Measurements from ENCODE around the gene STK32B.

STK32B gene

GRCh38 chr4:5067908-5068307, 16.6 kb downstream of the STK32B start:
- no peak for DNase-seq (ENCODE audit: low spot score)

GRCh38 chr4:5069901-5070300, 18.6 kb downstream of the STK32B start:
- no peak for DNase-seq (ENCODE audit: low spot score)

- no peak for DNase-seq (ENCODE audit: low spot score)
Observed at GRCh38 chr4:5072948-5073347, 21.7 kb downstream of the STK32B start.

GRCh38 chr4:5078009-5078408, 26.7 kb downstream of the STK32B start:
- DNase-seq (ENCODE audit: low spot score), result no peak

DNA sequence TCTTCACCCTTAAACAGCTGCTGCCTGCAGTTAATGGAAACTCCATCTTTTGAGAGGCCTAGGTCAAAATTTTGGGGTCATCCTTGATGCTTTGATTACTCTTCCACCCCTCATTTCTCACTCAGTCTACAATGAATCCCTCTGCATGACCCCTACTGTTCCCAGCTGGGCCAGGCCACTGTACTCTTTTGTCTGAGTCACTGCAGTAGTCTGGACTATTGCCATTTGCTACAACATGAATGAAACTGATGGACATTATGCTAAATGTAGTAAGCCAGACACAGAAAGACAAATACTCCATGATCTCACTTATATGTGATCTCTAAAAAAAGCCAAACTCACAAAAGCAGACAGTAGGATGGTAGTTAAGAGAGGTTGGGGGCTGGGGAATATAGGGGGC, 28.3 kb downstream of the STK32B start:
- peak; percentile 6 for DNase-seq (ENCODE audit: low spot score)

- no peak for DNase-seq (ENCODE audit: low spot score)
Observed at GRCh38 chr4:5081441-5081999, 30.2 kb downstream of the STK32B start.

GRCh38 chr4:5082376-5082775, 31.1 kb downstream of the STK32B start:
- DNase-seq (ENCODE audit: low spot score), result no peak

DNA sequence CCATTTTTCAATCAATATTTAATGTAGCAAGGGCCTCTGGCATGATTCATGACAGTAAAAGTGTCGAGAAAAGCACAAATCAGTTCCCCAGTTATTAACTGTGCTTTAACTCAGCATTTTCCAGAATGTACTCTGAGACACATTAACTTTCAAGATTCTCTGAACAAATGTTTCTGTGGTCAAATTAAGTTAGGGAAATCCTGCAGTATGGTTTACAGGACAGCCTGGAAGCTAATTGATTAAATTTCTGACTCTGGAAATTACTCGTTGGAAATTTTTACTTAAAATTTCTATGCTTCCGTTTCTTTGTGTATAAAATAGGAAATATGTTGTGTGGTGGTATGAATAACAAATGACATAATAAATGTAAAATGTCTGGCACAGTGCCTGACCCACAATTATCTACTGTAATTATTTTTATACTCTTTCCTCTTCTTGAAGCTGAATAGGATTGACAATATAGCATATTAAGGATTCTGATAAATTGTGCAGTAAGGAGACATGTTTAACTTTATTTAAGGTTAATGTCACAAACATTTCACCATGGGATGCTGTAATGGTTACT, 33.7 kb downstream of the STK32B start:
- DNase-seq (ENCODE audit: low spot score), result no peak

DNA sequence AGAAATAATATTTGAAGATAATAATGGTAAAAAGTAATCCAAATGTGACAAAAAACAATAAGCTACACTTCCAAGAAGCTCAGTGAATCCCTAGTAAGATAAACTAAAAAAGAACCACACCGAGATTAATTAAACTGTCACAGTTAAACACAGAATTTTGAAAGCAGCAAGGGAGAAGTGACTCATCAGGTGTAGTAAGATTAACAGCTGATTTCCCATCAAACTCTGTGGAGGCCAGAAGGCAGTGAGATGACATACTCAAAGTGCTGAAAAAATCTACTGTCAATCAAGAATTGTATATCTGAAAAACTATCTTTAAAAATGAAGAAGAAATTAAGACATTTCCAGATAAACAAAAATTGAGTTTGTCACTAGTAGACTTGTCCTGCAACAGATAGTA, 35.3 kb downstream of the STK32B start:
- no peak for DNase-seq (ENCODE audit: low spot score)

- DNase-seq (ENCODE audit: low spot score), result no peak
Observed at GRCh38 chr4:5096261-5096660, 45.0 kb downstream of the STK32B start.

DNA sequence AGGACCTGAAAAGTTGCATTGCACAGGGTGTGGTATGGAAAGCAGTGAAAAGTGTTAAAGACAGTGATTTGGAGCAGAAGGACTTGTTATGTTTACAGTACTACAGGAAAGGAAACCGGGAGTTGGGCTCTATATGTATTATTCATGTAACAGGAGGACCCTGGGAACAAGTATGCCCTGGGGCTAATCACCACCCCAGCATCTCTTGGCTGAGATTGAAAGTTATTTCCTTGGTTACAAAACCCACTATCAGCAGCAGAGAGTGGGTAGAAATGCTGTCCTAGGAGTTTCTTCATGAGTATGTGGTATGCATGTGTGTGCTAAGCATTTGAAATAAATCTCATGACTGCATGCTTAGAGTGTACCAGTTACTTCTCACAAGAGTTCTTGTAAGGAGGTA, 46.9 kb downstream of the STK32B start:
- DNase-seq (ENCODE audit: low spot score), result no peak

DNA sequence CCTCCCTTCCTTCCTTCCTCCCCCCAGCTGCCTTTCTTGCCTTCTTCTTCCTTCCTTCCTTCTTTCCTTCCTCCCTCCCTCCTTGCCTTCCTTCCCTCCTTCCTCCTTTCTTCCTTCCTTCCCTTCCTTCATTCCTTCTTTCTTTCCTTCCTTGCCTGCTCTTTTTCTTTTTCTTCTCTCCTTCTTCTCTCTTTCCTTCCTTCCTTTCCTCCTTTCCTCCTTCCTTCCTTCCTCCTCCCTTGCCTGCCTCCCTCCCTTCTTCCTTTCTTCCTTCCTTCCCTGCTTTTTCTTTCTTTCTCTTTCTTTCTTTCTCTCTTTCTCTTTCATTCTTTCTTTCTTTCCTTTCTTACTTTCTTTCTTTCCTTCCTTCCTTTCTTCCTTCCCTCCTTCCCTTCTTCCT, 49.1 kb downstream of the STK32B start:
- no peak for DNase-seq (ENCODE audit: low spot score)

DNA sequence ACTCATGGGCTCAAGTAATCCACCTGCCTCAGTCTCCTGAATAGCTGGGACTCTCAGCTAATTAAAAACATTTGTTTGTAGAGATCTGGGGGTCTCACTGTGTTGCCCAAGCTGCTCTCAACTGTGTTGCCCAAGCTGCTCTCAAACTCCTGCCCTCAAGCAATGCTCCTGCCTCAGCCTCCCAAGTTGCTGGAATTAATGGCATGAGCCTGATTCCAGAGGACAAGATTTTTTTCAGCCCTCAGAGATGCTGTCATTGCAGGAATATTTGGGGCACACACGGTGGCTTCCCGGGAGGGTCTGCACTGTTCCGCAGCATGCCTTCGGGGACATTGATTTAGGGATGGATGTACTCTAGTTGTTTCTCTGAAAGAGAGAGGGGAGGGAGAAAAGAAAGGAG, 49.7 kb downstream of the STK32B start:
- DNase-seq (ENCODE audit: low spot score), result no peak

DNA sequence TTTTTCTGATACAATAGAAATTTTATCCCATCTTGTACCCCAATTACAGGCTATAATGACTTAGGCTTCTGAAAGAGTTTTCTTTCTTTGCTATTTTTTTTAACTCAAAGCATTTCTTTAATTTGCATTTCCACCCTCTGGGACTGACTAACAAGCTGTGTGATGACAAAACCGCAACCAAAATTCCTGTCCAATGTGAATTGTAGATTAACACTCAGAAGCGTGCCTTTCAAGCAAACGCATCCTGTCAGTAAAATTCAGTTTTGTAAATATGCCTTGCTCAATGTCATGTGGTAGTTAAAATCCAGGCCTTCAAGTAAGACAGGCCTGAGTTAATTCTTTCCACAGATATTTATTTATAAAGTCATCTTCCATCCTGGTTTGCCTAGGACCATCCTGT, 50.3 kb downstream of the STK32B start:
- DNase-seq (ENCODE audit: low spot score), result no peak

GRCh38 chr4:5110901-5111300, 59.6 kb downstream of the STK32B start:
- no peak for DNase-seq (ENCODE audit: low spot score)

DNA sequence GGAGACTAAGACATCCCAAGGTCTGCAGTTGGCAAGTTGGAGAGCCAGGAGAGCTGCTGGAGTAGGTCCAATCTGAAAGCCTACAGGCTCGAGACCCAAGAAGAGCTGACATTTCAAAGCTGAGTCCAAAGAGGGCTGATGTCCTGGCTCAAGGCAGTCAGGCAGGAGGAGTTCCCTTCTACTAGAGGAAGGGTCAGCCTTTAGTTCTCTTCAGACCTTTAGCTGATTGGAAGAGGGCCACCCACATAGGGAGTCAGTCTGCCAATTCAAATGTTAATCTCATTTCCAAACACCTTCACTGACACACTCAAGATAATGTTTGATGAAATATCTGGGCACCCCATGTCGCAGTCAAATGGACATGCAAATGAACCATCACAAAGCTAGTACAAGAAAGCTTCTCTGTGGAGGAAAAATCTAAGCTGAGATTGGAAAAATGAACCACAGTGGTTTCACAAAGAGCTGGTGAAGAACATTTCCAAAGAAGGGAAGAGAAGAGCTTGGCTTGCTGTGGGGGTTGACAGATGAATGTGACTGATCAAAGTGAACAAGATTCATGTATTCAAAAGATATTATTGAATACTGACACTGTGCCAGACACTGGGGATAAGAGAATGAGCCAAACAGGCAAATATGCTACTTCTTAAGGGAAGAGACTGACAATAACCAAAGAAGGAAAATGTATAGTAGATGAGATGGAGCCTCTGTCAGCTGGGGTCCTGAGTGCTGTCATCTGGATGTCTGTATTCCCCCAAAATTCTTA, 61.2 kb downstream of the STK32B start:
- DNase-seq (ENCODE audit: low spot score), result no peak

- no peak for DNase-seq (ENCODE audit: low spot score)
Observed at GRCh38 chr4:5114950-5115349, 63.7 kb downstream of the STK32B start.

- no peak for DNase-seq (ENCODE audit: low spot score)
Observed at GRCh38 chr4:5118091-5118786, 67.0 kb downstream of the STK32B start.

GRCh38 chr4:5118994-5119835, 67.9 kb downstream of the STK32B start:
- DNase-seq (ENCODE audit: low spot score), result no peak

GRCh38 chr4:5120067-5120466, 68.8 kb downstream of the STK32B start:
- no peak for DNase-seq (ENCODE audit: low spot score)

DNA sequence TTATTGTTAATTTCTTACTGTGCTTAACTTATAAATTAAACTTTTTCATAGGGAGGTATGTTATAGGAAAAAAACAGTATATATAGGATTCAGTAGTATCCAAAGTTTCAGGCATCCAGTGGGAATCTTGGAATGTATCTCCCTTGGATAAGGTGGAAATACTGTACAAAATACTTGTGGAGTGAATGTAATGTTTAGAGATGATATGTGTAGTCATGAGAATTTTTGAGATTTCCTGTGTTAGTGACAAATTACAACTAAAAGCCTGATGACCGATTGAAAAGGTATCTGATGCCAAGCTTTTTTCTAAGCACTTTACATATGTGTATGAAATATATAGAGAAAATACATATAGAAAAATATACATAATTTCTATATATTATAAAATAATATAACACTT, 69.2 kb downstream of the STK32B start:
- no peak for DNase-seq (ENCODE audit: low spot score)

DNA sequence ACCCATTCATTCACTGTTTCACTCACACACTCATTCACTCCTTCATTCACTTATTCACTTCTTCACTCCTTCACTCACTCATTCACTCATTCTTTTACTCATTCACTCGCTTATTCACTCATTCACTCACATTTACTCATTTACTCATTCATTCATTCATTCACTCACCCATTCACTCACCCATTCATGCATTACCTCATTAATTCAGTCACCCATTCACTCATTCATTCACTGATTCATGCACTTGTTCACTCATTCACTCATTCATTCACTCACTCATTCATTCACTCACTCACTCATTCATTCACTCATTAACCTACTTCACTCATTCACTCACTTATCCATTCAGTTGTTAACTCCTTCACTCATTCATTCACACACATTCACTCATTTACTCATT, 70.8 kb downstream of the STK32B start:
- no peak for DNase-seq (ENCODE audit: low spot score)

All from pons (tissue), 1 donor.